Measurements from ENCODE around the gene NUP37.

Gene NUP37

DNA sequence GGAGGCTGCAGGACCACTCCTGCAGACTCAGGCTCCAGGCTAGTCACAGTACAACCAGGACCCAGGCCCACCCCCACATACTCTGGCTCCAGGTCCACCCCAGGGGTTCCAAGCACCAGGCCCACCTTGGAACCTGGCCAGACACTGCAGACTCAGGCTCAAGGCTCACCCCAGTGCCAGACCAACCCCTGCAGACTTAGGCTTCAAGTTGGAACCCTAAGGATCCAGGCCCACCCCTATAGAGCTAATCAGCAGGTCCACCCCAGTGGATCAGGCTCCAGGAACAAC is 66.9 kb downstream of the NUP37 start:
- no peak for DNase-seq (ENCODE audit: low read depth)
- H3K4me3 ChIP-seq (ENCODE audit: low read length) = no peak overlapping the region
- no peaks in the 10 kb centered on the region for H3K4me1 ChIP-seq (ENCODE audit: control insufficient read depth, insufficient read depth, low read length)
- peaks cover 86% of the 10 kb centered on the region for H3K36me3 ChIP-seq (ENCODE audit: control insufficient read depth, insufficient read depth, low read length, severe bottlenecking)
- H3K9me3 ChIP-seq (ENCODE audit: control insufficient read depth, low read length) = no peaks in the 10 kb centered on the region
- no peaks in the 10 kb centered on the region for H3K27me3 ChIP-seq (replicated peaks; ENCODE audit: control insufficient read depth, insufficient read depth, low read length)
- H3K9ac ChIP-seq (ENCODE audit: low read length) = no peak overlapping the region

DNA sequence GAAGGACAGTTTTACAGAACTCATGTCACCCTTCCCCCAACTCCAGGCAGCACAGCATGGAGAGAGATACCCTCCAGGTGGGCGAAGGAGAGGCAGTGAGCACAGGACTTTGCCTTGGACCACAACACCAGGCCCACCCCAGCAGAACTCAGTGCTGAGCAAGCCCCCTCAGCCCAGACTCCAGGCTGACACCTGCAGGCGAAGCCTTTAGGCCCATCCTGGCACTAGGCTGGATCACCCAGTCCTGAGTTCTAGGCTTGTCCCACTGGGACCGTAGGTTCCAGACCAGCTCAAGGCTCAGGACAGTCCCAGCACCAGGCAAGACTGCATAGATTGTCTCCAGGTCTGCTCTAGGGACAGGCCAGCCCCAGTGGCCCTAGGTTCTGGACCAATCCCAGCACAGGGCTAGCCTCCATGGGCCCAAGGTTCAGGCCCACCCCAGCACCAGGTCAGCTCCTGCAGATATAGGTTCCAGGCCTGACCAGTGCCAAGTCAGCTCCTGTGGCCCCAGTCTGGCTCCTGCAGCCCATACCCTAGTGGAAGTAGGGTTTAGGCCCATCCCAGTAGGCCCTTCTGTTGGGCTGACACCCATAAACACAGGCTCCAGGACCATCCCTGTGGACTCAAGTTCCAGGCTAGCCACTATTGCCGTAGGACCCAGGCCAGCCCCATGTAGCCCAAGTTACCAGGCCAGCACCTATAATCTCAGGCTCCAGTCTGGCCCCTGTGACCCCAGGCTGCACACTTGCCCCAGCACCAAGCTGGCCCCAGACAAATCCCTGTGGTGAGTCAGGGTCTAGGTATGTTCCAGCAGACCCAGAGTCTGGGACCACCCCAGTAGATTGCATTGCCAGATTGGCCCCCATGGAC is 67.5 kb downstream of the NUP37 start:
- H3K36me3 ChIP-seq (ENCODE audit: control insufficient read depth, insufficient read depth, low read length, severe bottlenecking) = peaks cover 88% of the 10 kb centered on the region
- no peak for DNase-seq (ENCODE audit: low read depth)
- H3K4me1 ChIP-seq (ENCODE audit: control insufficient read depth, insufficient read depth, low read length) = no peaks in the 10 kb centered on the region
- no peak overlapping the region for H3K4me3 ChIP-seq (ENCODE audit: low read length)
- H3K27me3 ChIP-seq (replicated peaks; ENCODE audit: control insufficient read depth, insufficient read depth, low read length) = no peaks in the 10 kb centered on the region
- H3K9ac ChIP-seq (ENCODE audit: low read length) = no peak overlapping the region
- H3K9me3 ChIP-seq (ENCODE audit: control insufficient read depth, low read length) = no peaks in the 10 kb centered on the region

DNA sequence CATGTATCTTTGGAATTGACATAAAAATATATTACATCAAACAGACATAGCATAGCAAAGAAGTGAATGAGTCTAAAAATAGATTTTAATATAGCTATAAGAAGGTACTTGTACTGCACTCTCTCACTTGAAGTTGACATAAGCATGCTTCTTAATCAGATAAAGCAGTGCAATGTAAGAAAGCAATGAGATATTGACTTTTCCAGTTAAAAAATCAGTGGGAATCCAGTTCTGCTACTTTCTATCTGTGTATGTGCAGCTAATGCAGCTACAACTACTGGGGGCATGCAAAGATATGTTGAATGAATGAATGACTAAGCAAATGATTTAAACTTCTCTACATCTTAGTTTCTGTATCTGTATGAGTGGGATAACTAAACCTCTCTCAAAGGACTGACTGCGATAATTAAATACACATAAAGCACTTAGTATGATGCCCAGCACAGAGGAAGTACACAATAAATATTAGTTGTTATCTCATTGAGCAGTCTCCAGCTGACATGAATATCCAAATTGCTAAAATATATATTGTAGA is 68.4 kb downstream of the NUP37 start:
- no peak for DNase-seq (ENCODE audit: low read depth)
- Histone ChIP-seq H3K9me3 (ENCODE audit: control insufficient read depth, low read length) (no peaks in the 10 kb centered on the region), H3K4me3 (ENCODE audit: low read length) (no peak overlapping the region), H3K36me3 (ENCODE audit: control insufficient read depth, insufficient read depth, low read length, severe bottlenecking) (peaks cover 88% of the 10 kb centered on the region), H3K9ac (ENCODE audit: low read length) (no peak overlapping the region), H3K4me1 (ENCODE audit: control insufficient read depth, insufficient read depth, low read length) (no peaks in the 10 kb centered on the region), H3K27me3 (replicated peaks; ENCODE audit: control insufficient read depth, insufficient read depth, low read length) (no peaks in the 10 kb centered on the region)

DNA sequence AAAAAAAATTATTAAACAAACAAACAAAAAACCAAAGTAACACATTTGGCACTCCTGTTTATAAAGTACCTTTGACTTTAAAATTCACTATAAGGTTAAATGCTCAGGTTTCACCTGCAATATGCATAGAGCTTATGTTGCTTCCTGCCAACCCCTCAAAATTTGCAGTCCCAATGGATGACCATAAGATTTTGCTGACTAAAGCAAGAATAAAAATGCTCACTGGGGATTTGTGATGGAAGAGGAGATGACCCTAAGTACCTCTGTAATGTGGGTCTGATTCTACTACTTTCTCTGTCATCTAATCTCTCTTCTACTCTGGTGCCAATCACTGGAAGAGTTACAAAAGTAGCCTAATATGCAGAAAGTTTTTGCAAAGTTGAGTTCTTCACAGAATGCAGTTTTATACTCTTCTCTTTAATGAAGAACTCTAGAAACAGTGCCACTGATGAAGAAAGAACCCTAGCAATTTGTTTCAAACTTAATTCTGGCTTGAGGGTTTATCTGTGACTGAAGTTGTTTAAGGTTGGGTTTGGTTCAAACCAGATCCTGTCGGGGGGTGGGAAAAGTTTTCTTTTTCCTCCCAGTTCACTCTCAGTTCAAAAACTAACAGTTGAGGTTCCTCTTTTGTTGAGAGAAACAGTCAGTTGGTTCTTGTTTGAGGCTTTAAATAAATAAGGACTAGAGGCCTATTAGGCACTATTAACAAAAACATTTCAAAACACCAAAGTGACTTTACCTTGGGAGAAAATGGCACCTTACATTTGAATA is 69.1 kb downstream of the NUP37 start:
- Histone ChIP-seq H3K4me3 (ENCODE audit: low read length) (no peak overlapping the region), H3K27me3 (replicated peaks; ENCODE audit: control insufficient read depth, insufficient read depth, low read length) (no peaks in the 10 kb centered on the region), H3K9ac (ENCODE audit: low read length) (no peak overlapping the region), H3K4me1 (ENCODE audit: control insufficient read depth, insufficient read depth, low read length) (no peaks in the 10 kb centered on the region), H3K9me3 (ENCODE audit: control insufficient read depth, low read length) (no peaks in the 10 kb centered on the region), H3K36me3 (ENCODE audit: control insufficient read depth, insufficient read depth, low read length, severe bottlenecking) (peaks cover 88% of the 10 kb centered on the region)
- no peak for DNase-seq (ENCODE audit: low read depth)

DNA sequence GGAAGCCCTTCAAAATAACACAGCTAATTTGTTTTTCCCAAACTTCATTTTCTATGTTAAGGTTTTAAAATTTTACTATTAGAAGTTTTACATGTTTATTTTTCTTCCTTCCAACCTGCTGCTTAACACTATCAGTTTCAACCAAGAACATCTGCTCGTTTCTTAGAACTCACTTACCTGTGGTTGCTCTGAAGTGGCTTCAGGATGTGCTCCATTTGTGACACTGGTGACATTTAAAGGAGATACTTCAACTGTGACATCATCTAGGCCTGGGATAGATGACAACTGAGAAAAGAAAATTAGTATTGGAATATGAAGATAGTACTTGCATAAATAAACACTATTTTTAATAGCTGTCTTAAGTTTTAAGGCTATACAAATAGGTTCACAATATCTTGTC is 76.0 kb downstream of the NUP37 start:
- Histone ChIP-seq H3K4me1 (ENCODE audit: control insufficient read depth, insufficient read depth, low read length) (no peaks in the 10 kb centered on the region), H3K9ac (ENCODE audit: low read length) (no peak overlapping the region), H3K4me3 (ENCODE audit: low read length) (no peak overlapping the region), H3K27me3 (replicated peaks; ENCODE audit: control insufficient read depth, insufficient read depth, low read length) (no peaks in the 10 kb centered on the region), H3K36me3 (ENCODE audit: control insufficient read depth, insufficient read depth, low read length, severe bottlenecking) (peaks cover 93% of the 10 kb centered on the region), H3K9me3 (ENCODE audit: control insufficient read depth, low read length) (no peaks in the 10 kb centered on the region)
- DNase-seq (ENCODE audit: low read depth) = no peak

DNA sequence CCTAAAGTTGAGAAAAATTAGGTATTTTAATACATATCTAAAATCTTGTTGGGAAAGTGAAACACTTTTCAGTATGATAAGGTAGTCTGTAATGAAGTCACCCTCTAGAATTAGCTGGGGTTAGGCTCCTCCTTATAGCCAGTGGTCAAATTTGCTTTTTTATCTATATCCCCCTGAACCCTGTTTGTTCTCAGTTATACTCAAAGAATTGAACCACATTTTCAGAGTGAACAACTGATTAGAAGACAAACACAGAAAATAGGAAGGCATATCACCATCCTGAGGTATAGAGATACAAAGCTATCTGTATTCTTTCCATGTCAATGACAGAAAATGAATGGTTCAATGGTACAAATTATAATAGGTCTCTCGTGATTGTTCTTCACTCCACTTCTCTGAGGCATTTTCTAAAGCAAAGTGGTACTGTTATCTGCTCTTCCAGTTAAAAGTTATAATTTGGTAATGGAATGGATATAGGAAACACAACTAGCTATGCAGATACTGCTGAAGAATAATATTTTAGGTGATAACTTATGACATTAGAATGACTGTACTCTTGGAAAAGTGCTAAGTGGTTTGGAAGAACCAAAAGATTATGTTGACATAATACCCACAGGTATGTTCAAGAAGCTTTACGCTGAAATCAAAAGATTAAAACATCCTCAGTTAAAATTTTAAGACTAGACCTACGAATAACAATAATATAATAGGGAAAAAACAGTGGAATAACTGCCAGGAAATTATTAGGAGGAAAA is 85.7 kb downstream of the NUP37 start:
- H3K4me1 ChIP-seq (ENCODE audit: control insufficient read depth, insufficient read depth, low read length) = peaks cover 35% of the 10 kb centered on the region
- no peak overlapping the region for H3K4me3 ChIP-seq (ENCODE audit: low read length)
- H3K36me3 ChIP-seq (ENCODE audit: control insufficient read depth, insufficient read depth, low read length, severe bottlenecking) = peaks cover 69% of the 10 kb centered on the region
- DNase-seq (ENCODE audit: low read depth) = no peak
- no peak overlapping the region for H3K9ac ChIP-seq (ENCODE audit: low read length)
- no peaks in the 10 kb centered on the region for H3K9me3 ChIP-seq (ENCODE audit: control insufficient read depth, low read length)
- no peaks in the 10 kb centered on the region for H3K27me3 ChIP-seq (replicated peaks; ENCODE audit: control insufficient read depth, insufficient read depth, low read length)

DNA sequence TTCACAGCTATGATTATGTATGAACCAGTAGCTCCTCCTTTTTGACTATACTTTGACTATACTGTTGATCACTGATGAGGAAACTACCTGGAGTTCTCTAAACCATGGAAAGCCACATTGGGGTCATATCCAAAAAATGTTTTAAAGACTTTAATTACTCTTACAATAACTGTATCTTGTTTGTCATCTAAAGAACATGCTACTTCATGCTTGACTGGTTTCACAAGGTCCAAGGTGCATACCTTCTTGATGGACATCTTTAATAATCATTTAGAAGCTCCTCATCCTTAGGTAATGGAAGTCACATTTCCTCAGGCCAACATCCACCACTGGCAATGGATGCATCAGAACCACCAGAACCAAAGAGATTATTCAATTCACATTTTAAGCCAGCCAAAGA is 88.1 kb downstream of the NUP37 start:
- Histone ChIP-seq H3K4me3 (ENCODE audit: low read length) (no peak overlapping the region), H3K9ac (ENCODE audit: low read length) (no peak overlapping the region), H3K27me3 (replicated peaks; ENCODE audit: control insufficient read depth, insufficient read depth, low read length) (no peaks in the 10 kb centered on the region), H3K36me3 (ENCODE audit: control insufficient read depth, insufficient read depth, low read length, severe bottlenecking) (peaks cover 62% of the 10 kb centered on the region), H3K9me3 (ENCODE audit: control insufficient read depth, low read length) (no peaks in the 10 kb centered on the region), H3K4me1 (ENCODE audit: control insufficient read depth, insufficient read depth, low read length) (peaks cover 34% of the 10 kb centered on the region)
- no peak for DNase-seq (ENCODE audit: low read depth)

DNA sequence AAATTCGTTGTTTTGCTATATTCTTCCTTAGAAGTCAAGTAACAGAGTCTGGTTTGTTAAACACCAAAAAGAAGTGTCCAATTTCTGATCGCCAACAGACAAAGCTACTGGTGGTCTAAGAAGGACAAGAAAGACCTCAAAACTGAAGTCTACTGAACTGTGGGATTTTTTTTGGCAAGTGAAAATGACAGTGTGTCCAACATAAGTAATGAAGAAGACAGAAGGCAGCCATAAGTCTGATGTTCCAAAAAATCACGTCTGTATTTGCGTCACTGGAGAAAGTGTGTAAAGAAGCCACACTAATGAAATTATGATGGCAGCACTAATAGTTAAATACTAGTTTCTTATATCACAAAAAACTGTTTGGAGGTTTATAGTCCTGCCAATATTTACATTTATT is 90.8 kb downstream of the NUP37 start:
- Histone ChIP-seq H3K9me3 (ENCODE audit: control insufficient read depth, low read length) (no peaks in the 10 kb centered on the region), H3K9ac (ENCODE audit: low read length) (peak overlapping the region; percentile 52), H3K4me3 (ENCODE audit: low read length) (peak overlapping the region; percentile 51), H3K36me3 (ENCODE audit: control insufficient read depth, insufficient read depth, low read length, severe bottlenecking) (peaks cover 42% of the 10 kb centered on the region), H3K27me3 (replicated peaks; ENCODE audit: control insufficient read depth, insufficient read depth, low read length) (no peaks in the 10 kb centered on the region), H3K4me1 (ENCODE audit: control insufficient read depth, insufficient read depth, low read length) (peaks cover 33% of the 10 kb centered on the region)
- DNase-seq (ENCODE audit: low read depth) = no peak

DNA sequence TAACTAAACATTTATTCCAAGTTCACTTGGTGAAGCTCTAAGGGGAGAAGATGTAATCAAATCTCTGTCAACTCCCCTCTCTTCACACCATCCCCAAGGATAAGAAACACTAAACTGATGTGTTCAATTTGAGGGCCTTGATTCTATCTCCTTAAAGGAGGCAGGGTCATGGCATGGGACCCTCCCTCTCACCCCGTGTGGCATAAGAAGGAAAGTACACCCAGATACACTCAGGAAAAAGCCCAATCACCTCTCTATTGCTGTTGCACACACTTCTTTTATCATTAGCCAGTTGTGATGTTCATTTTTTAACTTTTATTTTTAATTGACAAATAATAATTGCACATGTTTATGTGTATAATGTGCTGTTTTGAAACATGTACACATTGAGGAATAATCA is 93.2 kb downstream of the NUP37 start:
- Histone ChIP-seq H3K4me1 (ENCODE audit: control insufficient read depth, insufficient read depth, low read length) (peaks cover 48% of the 10 kb centered on the region), H3K27me3 (replicated peaks; ENCODE audit: control insufficient read depth, insufficient read depth, low read length) (no peaks in the 10 kb centered on the region), H3K4me3 (ENCODE audit: low read length) (no peak overlapping the region), H3K9ac (ENCODE audit: low read length) (no peak overlapping the region), H3K36me3 (ENCODE audit: control insufficient read depth, insufficient read depth, low read length, severe bottlenecking) (peaks cover 25% of the 10 kb centered on the region), H3K9me3 (ENCODE audit: control insufficient read depth, low read length) (no peaks in the 10 kb centered on the region)
- DNase-seq (ENCODE audit: low read depth) = no peak

DNA sequence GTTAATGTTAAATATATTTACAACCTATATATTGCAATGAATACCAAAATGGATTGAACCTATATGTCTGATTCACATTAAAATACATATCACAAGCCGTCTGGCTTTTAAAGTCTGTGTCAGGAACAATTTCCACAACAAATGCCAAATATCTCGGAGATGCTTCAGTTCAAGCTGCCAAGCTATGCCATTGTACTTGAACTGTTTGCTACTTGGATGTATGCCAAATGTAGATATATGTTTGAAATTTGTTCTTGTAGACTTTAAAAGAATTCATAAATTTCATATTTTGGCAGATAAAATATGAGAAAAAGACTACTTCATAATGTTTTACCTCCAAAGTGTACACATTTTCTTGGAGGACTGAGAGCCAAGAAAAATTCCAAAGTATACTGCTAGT is 95.1 kb downstream of the NUP37 start:
- DNase-seq (ENCODE audit: low read depth) = peak; percentile 47
- Histone ChIP-seq H3K27me3 (replicated peaks; ENCODE audit: control insufficient read depth, insufficient read depth, low read length) (no peaks in the 10 kb centered on the region), H3K4me3 (ENCODE audit: low read length) (no peak overlapping the region), H3K9ac (ENCODE audit: low read length) (no peak overlapping the region), H3K9me3 (ENCODE audit: control insufficient read depth, low read length) (no peaks in the 10 kb centered on the region), H3K4me1 (ENCODE audit: control insufficient read depth, insufficient read depth, low read length) (peaks cover 50% of the 10 kb centered on the region), H3K36me3 (ENCODE audit: control insufficient read depth, insufficient read depth, low read length, severe bottlenecking) (peaks cover 23% of the 10 kb centered on the region)

DNA sequence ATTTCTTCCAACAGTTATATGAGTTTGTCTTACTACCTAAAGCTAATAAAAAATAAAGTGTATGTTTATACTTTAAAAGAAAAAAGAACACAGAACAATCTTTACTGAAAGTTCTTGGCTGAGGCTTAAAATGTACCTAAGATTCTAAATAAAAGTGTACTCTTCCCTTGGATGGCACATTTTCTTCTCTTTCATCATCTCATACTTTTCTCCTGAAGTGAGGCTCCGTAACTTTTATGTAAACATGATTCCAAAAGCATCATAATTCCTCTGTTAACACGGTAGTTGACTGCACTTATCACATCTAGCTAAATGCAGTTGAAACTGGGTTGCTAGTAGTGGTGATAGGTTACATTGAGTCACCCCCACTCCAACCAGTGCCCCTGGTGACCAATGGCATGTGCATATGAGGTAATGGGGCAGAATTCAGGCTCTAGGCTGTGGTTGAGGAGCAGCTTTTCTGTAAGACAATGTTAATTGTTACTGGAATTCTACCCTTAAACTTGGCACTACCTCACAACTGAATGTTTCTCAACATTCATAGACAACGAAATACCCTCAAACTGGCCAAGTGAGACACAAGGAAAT is 96.5 kb downstream of the NUP37 start:
- Histone ChIP-seq H3K4me3 (ENCODE audit: low read length) (peak overlapping the region; percentile 25), H3K9ac (ENCODE audit: low read length) (peak overlapping the region; percentile 51), H3K36me3 (ENCODE audit: control insufficient read depth, insufficient read depth, low read length, severe bottlenecking) (peaks cover 25% of the 10 kb centered on the region), H3K27me3 (replicated peaks; ENCODE audit: control insufficient read depth, insufficient read depth, low read length) (no peaks in the 10 kb centered on the region), H3K4me1 (ENCODE audit: control insufficient read depth, insufficient read depth, low read length) (peaks cover 40% of the 10 kb centered on the region), H3K9me3 (ENCODE audit: control insufficient read depth, low read length) (no peaks in the 10 kb centered on the region)
- DNase-seq (ENCODE audit: low read depth) = peak; percentile 71

All from adipocyte (in vitro differentiated cells).